Stimulated activated CD4-positive, alpha-beta T cell treated with anti-CD3 and anti-CD28 coated beads, Interleukin-1b, Interleukin-23, amount 100 ng/mL, for 24 hours (primary cell): ENCODE measurements around the gene POLRMT.
"Not testable (repeated sequence)": the region's sequence is repeated elsewhere in the genome, so short reads cannot be mapped to it uniquely, and the experiment has no call there.

Source experiments
- DNase-seq, 4 experiments: peaks; one replicate each; pipeline ENCODE4 v3.0.0-alpha.2; 2020; ENCODE audit warnings: low read depth in 4 of 4, low spot score in 1 of 4

POLRMT gene

GRCh38 chr19:594265-594870 is 39.0 kb downstream of the POLRMT start:
- DNase-seq = no peak

GRCh38 chr19:593505-593904 is 39.8 kb downstream of the POLRMT start:
- no peak for DNase-seq

GRCh38 chr19:593055-593454 is 40.3 kb downstream of the POLRMT start:
- no peak for DNase-seq

- DNase-seq = no peak
Measured at GRCh38 chr19:592101-592500, 41.2 kb downstream of the POLRMT start.

GRCh38 chr19:591099-591958 is 42.0 kb downstream of the POLRMT start:
- no peak for DNase-seq

- no peak for DNase-seq
Measured at GRCh38 chr19:590750-591098, 42.6 kb downstream of the POLRMT start.

- DNase-seq = no peak
Measured at GRCh38 chr19:590396-590745, 43.0 kb downstream of the POLRMT start.

- DNase-seq = no peak
Measured at GRCh38 chr19:589693-590395, 43.5 kb downstream of the POLRMT start, which contains the start of gene HCN2. Gene HCN2, plus strand, starts transcription at chr19:589881. Its CDS starts 65 bp downstream, at chr19:589946.

- DNase-seq = no peak
Measured at GRCh38 chr19:588741-589692, 44.3 kb downstream of the POLRMT start.

- DNase-seq = peak in 2 of 4 experiments; percentile 49 to 63
Measured at GRCh38 chr19:588093-588740, 45.1 kb downstream of the POLRMT start.

- no peak for DNase-seq
Measured at GRCh38 chr19:585551-586110, 47.7 kb downstream of the POLRMT start.

GRCh38 chr19:585146-585545 is 48.2 kb downstream of the POLRMT start:
- not testable (repeated sequence) for DNase-seq

GRCh38 chr19:584240-585001 is 48.9 kb downstream of the POLRMT start:
- peak in 1 of 4 experiments; percentile 41 for DNase-seq

GRCh38 chr19:583968-584239 is 49.4 kb downstream of the POLRMT start:
- DNase-seq = no peak

GRCh38 chr19:583198-583967 is 50.0 kb downstream of the POLRMT start:
- no peak for DNase-seq

GRCh38 chr19:582497-583197 is 50.7 kb downstream of the POLRMT start:
- DNase-seq = no peak

- no peak for DNase-seq
Measured at GRCh38 chr19:581399-582111, 51.8 kb downstream of the POLRMT start.
